Small intestine (tissue), 7 donors: Measurements from ENCODE around the gene PANK2. TPM values are rescaled to one million over a fixed set of nuclear protein-coding genes. Genes with fewer than 3 reads are reported as not detected.
A peak's percentile ranks its signal among the peaks of the same experiment; 100 is the strongest.
"Not testable (repeated sequence)": the region's sequence is repeated elsewhere in the genome, so short reads cannot be mapped to it uniquely, and the experiment has no call there.

Experiments
- DNase-seq, 2 donors: peaks; one replicate each; pipeline versions ENCODE4 v3.0.0 to v3.0.0-alpha.2; 2013
- FAIRE-seq: peaks from 2 replicates; lab custom pipeline; 2012; peaks lifted over from hg19 to GRCh38; lab: Jason Lieb, UNC
- H3K27ac ChIP-seq, 3 donors: one replicate each; pipeline ENCODE4 v1.5.1; 2013; ENCODE audit warnings: low read length in 2 of 3, mild to moderate bottlenecking in 2 of 3, control low read depth in 1 of 3, inconsistent platforms in 1 of 3, low read depth in 1 of 3, moderate library complexity in 1 of 3
- H3K27me3 ChIP-seq, 3 donors: one replicate each; pipeline ENCODE4 v1.6.1; 2013; ENCODE audit warnings: low read length in 3 of 3, inconsistent platforms in 1 of 3; ENCODE audit not compliant: control insufficient read depth in 3 of 3, insufficient read depth in 3 of 3
- H3K36me3 ChIP-seq, 3 donors: one replicate each; pipeline ENCODE4 v1.6.1; 2013; ENCODE audit warnings: low read length in 3 of 3, inconsistent platforms in 1 of 3, low read depth in 1 of 3, mild to moderate bottlenecking in 1 of 3, moderate library complexity in 1 of 3; ENCODE audit not compliant: control insufficient read depth in 3 of 3, insufficient read depth in 2 of 3
- H3K4me1 ChIP-seq, 3 donors: one replicate each; pipeline ENCODE4 v1.6.1; 2013; ENCODE audit warnings: low read length in 2 of 3, inconsistent platforms in 1 of 3, low read depth in 1 of 3, mild to moderate bottlenecking in 1 of 3, moderate library complexity in 1 of 3; ENCODE audit not compliant: control insufficient read depth in 3 of 3, insufficient read depth in 2 of 3
- H3K4me3 ChIP-seq, 3 donors: one replicate each; pipeline ENCODE4 v1.5.1; 2013; ENCODE audit warnings: low read length in 3 of 3, control low read depth in 1 of 3, inconsistent platforms in 1 of 3, low read depth in 1 of 3, mild to moderate bottlenecking in 1 of 3, moderate library complexity in 1 of 3
- H3K9me3 ChIP-seq, 2 donors: one replicate each; pipeline ENCODE4 v1.6.1; 2013; ENCODE audit warnings: low read depth in 1 of 2, low read length in 1 of 2; ENCODE audit not compliant: control insufficient read depth in 2 of 2, insufficient read depth in 1 of 2
- WGBS, 3 donors: extraction: QIAGEN DNeasy Blood & Tissue Kit; methylation state at CpG; one replicate each; pipeline ENCODE4 v1.1.7; 2013; 5-methylcytosine and 5-hydroxymethylcytosine counted together
- polyA plus RNA-seq, 4 donors: library from polyadenylated mRNA; stranded (reverse) in 3 of 4; unstranded in 1 of 4; fragments of 200-250 nt in 3 of 4; fragments of 120-200 nt in 1 of 4; gene quantifications; one replicate each; pipeline versions ENCODE4 v1.2.1 to v1.2.3, GENCODE V29; 2013
- donor health status: healthy with polysubstance abuse.
- donor health status: control.
- donor health status: control.
- donor health status: Bipolar disorder and iron deficiency.
- donor health status: healthy.

Gene PANK2
- polyA plus RNA-seq, 4 donors: 18.9 to 35.1 (median 22.9) TPM

DNA sequence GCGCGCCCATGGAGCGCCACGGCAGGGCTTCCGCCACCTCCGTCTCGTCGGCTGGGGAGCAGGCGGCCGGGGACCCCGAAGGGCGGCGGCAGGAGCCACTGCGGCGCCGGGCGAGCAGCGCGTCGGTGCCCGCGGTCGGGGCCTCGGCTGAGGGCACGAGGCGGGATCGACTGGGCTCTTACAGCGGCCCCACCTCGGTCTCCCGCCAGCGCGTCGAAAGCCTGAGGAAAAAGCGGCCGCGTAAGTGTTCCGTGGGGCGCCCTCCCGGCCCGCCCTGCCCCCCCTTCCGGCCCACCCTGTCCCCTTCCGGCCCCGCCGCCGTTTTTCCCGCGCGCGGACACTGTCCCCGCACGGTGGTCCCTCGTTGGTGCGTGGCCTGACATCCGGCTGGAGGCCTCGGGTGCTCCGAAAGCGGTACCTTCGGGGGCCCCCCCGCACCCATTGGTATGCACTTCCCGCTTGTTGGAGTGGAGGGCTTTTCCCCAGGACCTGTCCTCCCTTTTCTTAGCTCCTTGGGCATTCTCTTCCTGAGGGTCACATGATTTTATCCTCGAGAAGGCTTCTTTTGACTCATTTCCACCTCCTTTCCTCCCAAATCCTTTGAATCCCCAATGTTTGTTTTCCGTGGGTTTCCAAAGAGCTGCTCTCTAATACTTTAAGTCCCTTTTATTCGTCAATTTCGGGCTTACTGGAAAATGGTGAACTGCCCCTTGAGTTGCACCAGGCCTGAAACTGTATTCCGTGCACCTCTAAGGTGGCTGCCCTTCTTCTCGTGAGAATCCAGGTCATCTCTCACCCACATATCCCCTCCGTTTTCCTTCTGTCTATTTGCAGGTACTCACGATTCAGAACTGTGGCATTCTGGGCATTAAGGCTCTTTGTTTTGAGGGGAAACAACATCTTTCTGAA, 556 bp downstream of the PANK2 start:
- WGBS, 3 donors: 0 to 1% (median 0%) methylated on average over 45 to 68 of the region's 68 CpGs
- Histone ChIP-seq H3K27ac (peak overlapping the region; percentile 64 to 92 (median 82)), H3K27me3 (no peaks in the 10 kb centered on the region), H3K4me3 (peak overlapping the region; percentile 82 to 99 (median 85)), H3K9me3 (no peaks in the 10 kb centered on the region), H3K36me3 (peaks cover 0 to 17% (median 2%) of the 10 kb centered on the region in 3 donors), H3K4me1 (peaks cover 7 to 17% (median 7%) of the 10 kb centered on the region in 3 donors)
- no peak for FAIRE-seq
- DNase-seq: peak; percentile 25 to 56

DNA sequence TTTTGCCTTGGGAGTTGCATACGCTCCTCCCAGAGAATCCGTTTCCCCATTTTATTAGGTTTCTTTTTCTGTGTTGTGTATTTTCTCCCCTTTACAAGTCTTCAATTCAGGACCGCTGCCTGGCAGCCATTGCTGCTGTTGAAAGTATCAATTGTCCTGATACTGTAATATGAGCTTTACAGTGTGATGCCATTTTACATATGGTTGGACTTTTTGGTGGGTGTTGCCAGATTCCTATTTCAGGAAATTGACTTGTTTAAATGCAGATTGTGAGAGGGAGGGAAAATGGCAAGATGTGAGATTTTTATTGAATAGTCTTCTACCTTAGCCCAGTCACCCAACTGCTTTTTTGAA, 1.2 kb downstream of the PANK2 start:
- DNase-seq (no peak), FAIRE-seq (no peak)
- H3K27me3 ChIP-seq: no peaks in the 10 kb centered on the region
- peaks cover 0 to 18% (median 2%) of the 10 kb centered on the region in 3 donors for H3K36me3 ChIP-seq
- H3K4me3 ChIP-seq: peak overlapping the region; percentile 82 to 99 (median 85)
- no peaks in the 10 kb centered on the region for H3K9me3 ChIP-seq
- peaks cover 7 to 17% (median 7%) of the 10 kb centered on the region in 3 donors for H3K4me1 ChIP-seq
- peak overlapping the region in 1 of 3 donors; percentile 64 for H3K27ac ChIP-seq
- 1 to 2% (median 1%) methylated on average over 3 of the region's 3 CpGs for WGBS, 3 donors

DNA sequence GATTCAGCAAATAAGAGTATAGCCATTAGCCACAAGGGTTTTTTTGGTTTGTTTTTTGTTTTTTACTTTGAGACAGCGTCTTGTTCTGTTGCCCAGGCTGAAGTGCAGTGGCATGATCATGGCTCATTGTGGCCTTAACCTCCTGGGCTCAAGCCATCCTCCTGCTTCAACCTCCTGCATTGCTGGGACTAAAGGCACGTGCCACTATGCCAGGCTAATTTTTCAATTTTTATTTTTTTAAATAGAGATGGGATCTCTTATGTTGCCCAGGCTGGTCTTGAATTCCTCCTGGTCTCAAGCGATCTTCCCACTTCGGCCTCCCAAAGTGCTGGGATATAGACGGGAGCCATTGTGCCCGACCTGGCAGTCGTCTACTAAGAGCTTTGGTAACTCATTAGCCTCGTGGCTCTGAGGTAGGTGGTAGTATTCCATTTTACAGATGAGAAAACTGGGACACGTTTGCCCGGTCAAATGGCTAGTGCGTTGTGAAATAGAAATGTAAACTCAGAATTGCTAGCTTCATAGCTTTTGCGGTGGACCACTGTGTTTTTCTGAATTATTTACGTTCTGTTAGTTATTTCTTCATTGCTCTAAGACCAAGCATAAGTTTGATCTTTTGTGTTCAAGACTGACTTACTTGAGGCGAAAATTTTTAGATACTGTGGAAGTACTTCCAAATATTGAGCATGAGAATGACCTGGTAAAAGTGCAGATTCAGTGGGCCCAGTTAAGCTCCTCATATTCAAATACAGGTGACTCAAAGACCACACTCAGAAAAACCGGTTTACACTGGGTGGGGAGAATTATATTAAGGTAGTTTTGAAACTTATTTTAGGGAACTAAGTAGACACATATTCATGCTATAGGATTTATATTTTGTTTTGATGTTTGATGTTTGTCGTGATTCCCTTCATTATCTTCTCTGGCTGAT, 2.1 kb downstream of the PANK2 start:
- WGBS, 3 donors: 40 to 47% (median 45%) methylated on average over 16 of the region's 16 CpGs
- no peak for DNase-seq
- Histone ChIP-seq H3K4me3 (peak overlapping the region in 2 of 3 donors; percentile 31 to 85), H3K27ac (peak overlapping the region in 1 of 3 donors; percentile 45), H3K36me3 (peaks cover 0 to 18% (median 0%) of the 10 kb centered on the region in 3 donors), H3K9me3 (no peaks in the 10 kb centered on the region), H3K27me3 (no peaks in the 10 kb centered on the region), H3K4me1 (peaks cover 7 to 18% (median 7%) of the 10 kb centered on the region in 3 donors)
- FAIRE-seq: no peak

DNA sequence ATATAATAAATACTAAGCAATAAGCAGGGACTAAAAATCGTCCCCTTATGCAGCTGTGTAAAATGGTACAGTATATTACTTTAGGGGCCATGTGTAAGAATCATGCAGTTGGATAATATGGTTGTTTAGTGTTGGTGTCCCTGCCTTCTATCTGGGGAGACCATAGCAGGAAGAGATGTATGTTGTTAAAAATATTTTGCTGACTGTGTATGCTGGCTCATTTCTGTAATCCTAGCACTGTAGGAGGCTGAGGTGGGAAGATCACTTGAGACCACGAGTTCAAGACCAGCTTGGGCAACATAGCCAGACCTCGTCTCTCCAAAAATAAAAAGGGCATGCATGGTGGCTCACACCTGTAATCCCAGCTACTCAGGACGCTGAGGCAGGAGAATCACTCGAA, 5.6 kb downstream of the PANK2 start:
- no peaks in the 10 kb centered on the region for H3K9me3 ChIP-seq

DNA sequence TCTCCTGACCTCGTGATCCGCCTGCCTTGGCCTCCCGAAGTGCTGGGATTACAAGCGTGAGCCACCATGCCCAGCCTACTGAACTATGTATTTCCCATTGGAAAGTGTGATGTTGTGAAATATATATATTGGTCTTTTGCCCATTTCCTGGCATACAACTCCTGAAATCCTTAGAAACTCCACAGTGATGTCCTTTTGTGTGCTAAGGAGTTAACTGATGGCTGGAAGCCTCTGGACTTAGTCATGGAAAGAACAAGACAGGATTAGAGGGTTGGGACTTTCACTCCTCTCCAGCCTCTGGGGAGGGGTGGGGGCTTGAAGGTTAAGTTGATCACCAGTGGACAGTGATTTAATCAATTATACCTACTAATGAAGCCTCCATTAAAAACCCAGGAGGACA, 7.1 kb downstream of the PANK2 start:
- no peak for FAIRE-seq
- no peak for DNase-seq
- H3K27me3 ChIP-seq: no peaks in the 10 kb centered on the region
- no peaks in the 10 kb centered on the region for H3K9me3 ChIP-seq
- 74 to 95% (median 79%) methylated on average over 4 of the region's 4 CpGs for WGBS, 3 donors
- no peak overlapping the region for H3K4me3 ChIP-seq
- H3K36me3 ChIP-seq: peaks cover 0 to 29% (median 0%) of the 10 kb centered on the region in 3 donors
- no peak overlapping the region for H3K27ac ChIP-seq
- peaks cover 0 to 22% (median 6%) of the 10 kb centered on the region in 3 donors for H3K4me1 ChIP-seq

More for the DNA sequence above, 5.6 kb downstream of the PANK2 start:
- H3K27me3 ChIP-seq: no peaks in the 10 kb centered on the region
- WGBS, 3 donors: 71 to 84% (median 78%) methylated on average over 5 of the region's 5 CpGs
- DNase-seq: no peak
- peaks cover 0 to 32% (median 0%) of the 10 kb centered on the region in 3 donors for H3K36me3 ChIP-seq
- no peak for FAIRE-seq
- peaks cover 6 to 22% (median 7%) of the 10 kb centered on the region in 3 donors for H3K4me1 ChIP-seq
- no peak overlapping the region for H3K27ac ChIP-seq
- no peak overlapping the region for H3K4me3 ChIP-seq

DNA sequence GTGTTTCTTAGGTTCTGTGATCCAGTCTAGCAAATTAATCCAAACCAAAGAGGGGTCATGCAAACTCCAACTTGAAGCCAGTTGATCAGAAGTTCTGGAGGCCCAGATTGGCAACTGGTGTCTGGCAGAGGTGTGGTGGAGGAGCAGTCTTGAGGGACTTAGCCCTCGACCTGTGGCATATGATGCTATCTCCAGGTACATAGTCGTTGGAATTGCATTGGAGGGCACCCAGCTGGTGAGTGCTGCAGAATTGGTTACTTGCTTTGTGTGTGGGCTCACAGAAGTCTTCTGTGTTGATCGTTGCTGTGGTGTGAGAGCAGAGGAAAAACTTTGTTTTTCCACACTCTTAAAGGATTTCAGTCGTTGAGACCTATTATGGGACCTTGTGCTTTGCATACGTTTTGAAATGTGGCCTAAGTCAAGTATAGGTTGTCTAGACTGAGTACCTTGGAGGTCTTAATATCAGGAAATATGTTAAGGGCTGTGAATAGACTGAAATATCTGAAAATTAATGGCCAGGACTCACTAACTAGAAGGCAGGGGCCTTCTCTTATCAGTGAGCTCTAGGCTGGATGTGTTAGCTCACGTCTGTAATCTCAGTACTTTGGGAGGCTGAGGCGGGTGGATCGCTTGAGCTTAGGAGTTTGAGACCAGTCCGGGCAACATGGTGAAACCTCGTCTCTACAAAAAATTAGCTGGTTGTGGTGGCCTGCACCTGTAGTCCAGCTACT, 7.8 kb downstream of the PANK2 start:
- peaks cover 0 to 22% (median 6%) of the 10 kb centered on the region in 3 donors for H3K4me1 ChIP-seq
- H3K4me3 ChIP-seq: no peak overlapping the region
- peak in 1 of 2 donors; percentile 26 for DNase-seq
- H3K36me3 ChIP-seq: peaks cover 0 to 26% (median 0%) of the 10 kb centered on the region in 3 donors
- FAIRE-seq: no peak
- no peak overlapping the region for H3K27ac ChIP-seq
- H3K27me3 ChIP-seq: no peaks in the 10 kb centered on the region
- 52 to 65% (median 53%) methylated on average over 10 of the region's 10 CpGs for WGBS, 3 donors
- H3K9me3 ChIP-seq: no peaks in the 10 kb centered on the region

DNA sequence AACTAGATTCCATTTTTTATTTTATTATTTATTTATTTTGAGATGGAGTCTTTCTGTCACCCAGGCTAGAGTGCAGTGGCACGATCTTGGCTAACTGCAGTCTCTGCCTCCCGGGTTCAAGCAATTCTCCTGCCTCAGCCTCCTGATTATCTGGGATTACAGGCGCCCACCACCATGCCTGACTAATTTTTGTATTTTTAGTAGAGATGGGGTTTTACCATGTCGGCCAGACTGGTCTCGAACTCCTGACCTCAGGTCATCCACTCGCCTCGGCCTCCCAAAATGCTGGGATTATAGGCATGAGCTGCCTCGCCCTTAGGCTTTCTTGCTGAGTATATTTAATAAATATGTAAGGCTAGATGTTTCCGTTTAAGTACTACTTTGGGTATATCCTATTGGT, 9.0 kb downstream of the PANK2 start:
- H3K9me3 ChIP-seq, H3K4me3 ChIP-seq, H3K27ac ChIP-seq, H3K27me3 ChIP-seq, DNase-seq, FAIRE-seq: not testable (repeated sequence)
- WGBS, 3 donors: 79 to 88% (median 83%) methylated on average over 9 of the region's 9 CpGs
- Histone ChIP-seq H3K36me3 (peaks cover 0 to 23% (median 0%) of the 10 kb centered on the region in 3 donors), H3K4me1 (peaks cover 0 to 15% (median 2%) of the 10 kb centered on the region in 3 donors)
